GM12891 (cell line): Measurements from ENCODE around the gene MORC2.

Experiments
- POLR2A ChIP-seq: IDR thresholded peaks from 2 replicates; pipeline ENCODE4 v1.6.1; 2011; ENCODE audit warnings: low read depth, low read length, control low read depth
- POLR2AphosphoS5 ChIP-seq: IDR thresholded peaks from 2 replicates; pipeline ENCODE4 v1.6.1; 2011; ENCODE audit warnings: low read depth, low read length, control low read depth
- POU2F2 ChIP-seq: IDR thresholded peaks from 2 replicates; pipeline ENCODE4 v1.6.1; 2011; ENCODE audit warnings: low read depth, mild to moderate bottlenecking, control low read depth, low read length, moderate library complexity
- SPI1 ChIP-seq: IDR thresholded peaks from 2 replicates; pipeline ENCODE4 v1.6.1; 2011; ENCODE audit warnings: low read depth, low read length, control low read depth
- TAF1 ChIP-seq: IDR thresholded peaks from 2 replicates; pipeline ENCODE4 v1.6.1; 2011; ENCODE audit warnings: low read depth, low read length, control low read depth

DNA sequence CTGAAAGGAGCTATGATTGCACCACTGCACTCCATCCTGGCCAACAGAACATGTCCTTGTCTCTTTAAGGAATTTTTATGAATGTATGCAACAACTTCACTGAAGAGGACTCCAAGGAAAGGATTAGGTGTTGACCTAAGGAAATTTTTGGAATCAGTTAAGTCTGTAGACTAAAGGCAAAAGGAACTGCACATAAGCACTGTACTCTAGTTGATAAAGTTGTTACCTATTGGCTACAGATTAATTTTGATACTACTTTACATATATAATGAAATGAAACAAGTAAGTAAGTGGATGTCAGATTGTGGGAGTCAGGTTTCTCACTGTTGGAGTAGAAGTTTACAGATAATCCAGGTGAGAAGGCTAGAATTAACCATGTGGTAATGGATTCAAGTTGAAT lies 37.0 kb upstream of the MORC2 start:
- no peak for TF ChIP-seq POLR2A
- TF ChIP-seq POLR2AphosphoS5, result no peak
- no peak for TF ChIP-seq SPI1
- TF ChIP-seq TAF1, result no peak
- no peak for TF ChIP-seq POU2F2
